22Rv1 (cell line): Measurements from ENCODE around the gene CBX3.

Experiments
- CTCF ChIP-seq: fragments of 450-650 bp; IDR thresholded peaks from 2 replicates; pipeline ENCODE4 v1.5.1; 2017; ENCODE audit warnings: mild to moderate bottlenecking
- ZFX ChIP-seq: fragments of 450-650 bp; IDR thresholded peaks from 2 replicates; pipeline ENCODE4 v1.6.1; 2017; ENCODE audit warnings: antibody characterized with exemption, borderline replicate concordance

- TF ChIP-seq CTCF (no peak), ZFX (no peak)
Measured at GRCh38 chr7:26224359-26224758, 22.8 kb downstream of the CBX3 start.
